PC-9 (cell line): ENCODE measurements around the gene SIK2.

Experiments
- EZH2 ChIP-seq: fragments of 200-600 bp; sonication (generic); IDR thresholded peaks from 2 replicates; pipeline ENCODE4 v1.8.0; 2017; ENCODE audit warnings: antibody characterized with exemption, low read depth
- TF ChIP-seq, protein P1 (sequence below): fragments of 200-600 bp; sonication (generic); conservative IDR thresholded peaks from 2 replicates; pipeline ENCODE4 v1.6.1; 2017; ENCODE audit warnings: mixed run types, antibody characterized with exemption, mild to moderate bottlenecking, moderate library complexity

GRCh38 chr11:111572581-111572980 lies 29.7 kb upstream of the SIK2 start:
- TF ChIP-seq, protein P1, sequence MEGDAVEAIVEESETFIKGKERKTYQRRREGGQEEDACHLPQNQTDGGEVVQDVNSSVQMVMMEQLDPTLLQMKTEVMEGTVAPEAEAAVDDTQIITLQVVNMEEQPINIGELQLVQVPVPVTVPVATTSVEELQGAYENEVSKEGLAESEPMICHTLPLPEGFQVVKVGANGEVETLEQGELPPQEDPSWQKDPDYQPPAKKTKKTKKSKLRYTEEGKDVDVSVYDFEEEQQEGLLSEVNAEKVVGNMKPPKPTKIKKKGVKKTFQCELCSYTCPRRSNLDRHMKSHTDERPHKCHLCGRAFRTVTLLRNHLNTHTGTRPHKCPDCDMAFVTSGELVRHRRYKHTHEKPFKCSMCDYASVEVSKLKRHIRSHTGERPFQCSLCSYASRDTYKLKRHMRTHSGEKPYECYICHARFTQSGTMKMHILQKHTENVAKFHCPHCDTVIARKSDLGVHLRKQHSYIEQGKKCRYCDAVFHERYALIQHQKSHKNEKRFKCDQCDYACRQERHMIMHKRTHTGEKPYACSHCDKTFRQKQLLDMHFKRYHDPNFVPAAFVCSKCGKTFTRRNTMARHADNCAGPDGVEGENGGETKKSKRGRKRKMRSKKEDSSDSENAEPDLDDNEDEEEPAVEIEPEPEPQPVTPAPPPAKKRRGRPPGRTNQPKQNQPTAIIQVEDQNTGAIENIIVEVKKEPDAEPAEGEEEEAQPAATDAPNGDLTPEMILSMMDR = no peak
- TF ChIP-seq EZH2 = no peak
